Measurements from ENCODE around the gene TCHHL1. TPM values are rescaled to one million over a fixed set of nuclear protein-coding genes. Genes with fewer than 3 reads are reported as not detected.

TCHHL1 gene
- not detected in 2 replicates for total RNA-seq

DNA sequence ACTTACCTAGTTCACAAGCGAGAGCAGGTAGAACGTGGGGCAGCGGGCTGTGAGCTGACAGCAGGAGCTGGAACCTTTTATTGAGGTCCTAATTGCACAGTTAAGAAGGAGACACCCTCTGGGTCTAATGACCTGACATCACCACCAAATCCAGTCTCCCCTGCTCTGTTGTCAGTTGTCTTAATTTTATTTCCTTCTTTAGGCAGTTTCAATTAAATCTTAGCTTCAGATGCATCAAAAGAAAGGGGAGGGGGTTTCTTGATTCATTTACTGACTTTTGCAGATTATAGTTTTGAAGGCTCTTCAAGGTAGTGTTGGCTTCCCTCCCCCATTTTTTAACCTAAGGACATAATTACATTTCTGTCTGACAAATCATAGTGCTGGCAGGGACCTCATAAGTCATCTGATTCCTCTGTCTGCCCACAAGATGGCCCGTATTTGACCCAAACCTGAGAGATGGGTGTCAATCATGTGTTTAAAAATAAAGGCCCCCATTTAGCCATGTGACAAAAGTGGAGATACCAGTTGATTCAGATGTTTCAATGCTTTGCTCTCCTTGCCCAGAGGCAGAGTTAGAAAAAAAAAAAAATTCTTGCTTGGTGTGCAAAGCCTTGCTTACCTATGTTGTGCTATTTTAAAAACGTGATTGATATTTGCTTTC is at the start of gene TCHHL1:
TCHHL1 (minus strand) TSS at position 51 of the 661 bp plus-strand sequence. CDS start 921 bp downstream, outside the sequence.

DNA sequence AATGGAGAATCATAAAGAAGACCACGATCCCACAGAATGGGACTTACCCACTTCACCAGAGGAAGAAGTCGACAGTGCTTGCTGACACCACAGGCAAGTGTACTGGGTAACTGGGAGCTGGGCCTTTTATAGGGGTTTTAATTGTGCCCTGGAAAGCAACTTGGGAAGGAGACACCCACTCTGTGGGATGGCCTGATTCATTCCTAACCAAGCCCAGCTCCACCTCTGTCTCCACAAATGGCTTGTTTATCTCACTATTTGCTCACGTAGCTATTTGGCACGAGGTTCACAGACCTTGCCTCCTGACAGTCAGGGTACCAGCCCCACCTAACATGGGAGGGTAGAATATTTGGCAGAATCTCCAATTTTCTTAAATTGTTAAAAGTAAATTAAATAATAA is 26.5 kb upstream of the TCHHL1 start, which contains the start of gene TCHH:
TCHH (minus strand) TSS at position 101 of the 400 bp plus-strand sequence. CDS start 1,364 bp downstream, outside the sequence.

DNA sequence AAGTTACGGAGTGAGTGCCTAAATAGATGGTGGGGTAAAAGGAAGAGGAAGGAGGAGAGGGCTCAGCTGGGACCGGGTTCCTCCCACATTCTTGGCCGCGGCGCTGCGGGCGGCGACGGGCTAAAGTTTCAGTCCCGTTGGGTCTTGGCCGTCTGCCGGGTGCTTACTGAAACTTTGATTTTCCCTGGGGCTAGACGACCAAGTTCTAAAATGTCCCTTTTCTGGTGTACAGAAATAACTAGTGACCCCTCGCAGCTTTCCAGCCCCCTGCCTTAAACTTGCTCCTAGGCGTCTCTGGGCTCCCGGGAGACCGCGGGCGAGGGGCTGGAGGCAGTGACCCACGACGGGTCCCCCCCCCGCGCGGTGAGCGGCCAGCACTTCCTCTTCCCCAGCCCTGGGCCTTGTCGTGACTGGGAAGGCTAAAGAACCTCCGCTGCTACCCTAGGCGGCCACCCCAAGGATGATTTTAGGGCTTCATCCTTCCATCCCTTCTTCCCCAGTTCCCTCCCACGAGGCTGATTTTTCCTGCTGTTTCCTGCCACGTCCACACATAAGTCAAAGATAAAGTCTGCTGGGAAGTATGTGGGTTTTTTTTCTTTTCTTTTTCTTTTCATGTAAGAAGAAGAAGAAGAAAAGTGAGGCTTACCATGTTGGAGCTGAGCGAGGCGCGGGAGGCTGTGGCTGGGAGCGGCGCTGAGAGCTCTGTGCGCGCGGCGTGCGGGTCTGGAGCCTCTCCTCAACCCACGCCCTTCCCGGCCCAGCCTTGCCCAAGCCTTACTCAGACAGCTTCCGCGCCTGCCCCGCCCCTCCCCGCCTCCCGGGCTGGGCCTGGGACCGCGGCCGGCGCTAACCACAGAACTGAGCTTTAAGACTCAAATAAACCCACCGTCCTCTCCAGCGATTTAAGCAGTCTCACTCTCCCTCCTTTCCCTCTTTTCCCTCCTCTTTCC is 52.3 kb downstream of the TCHHL1 start, which contains the start of gene S100A11:
S100A11 (minus strand) TSS at position 738 of the 950 bp plus-strand sequence; CDS start at position 649, 89 bp downstream.

Small RNAs within 50 kb of the gene (small RNA-seq; reads per million reads assigned to genes)
- not detected for gene SPTLC1P4

Other genes starting within 250 kb of the TCHHL1 start
- under 0.01 and 0.33 TPM in 2 replicates for gene C2CD4D, start 249.2 kb downstream of the TCHHL1 start, total RNA-seq
- gene THEM5, start 235.4 kb downstream of the TCHHL1 start, total RNA-seq: not detected in 2 replicates
- gene THEM4, start 179.6 kb downstream of the TCHHL1 start, total RNA-seq: 8.9 and 13.3 TPM in 2 replicates
- 455 and 612 TPM in 2 replicates for gene S100A10, start 95.2 kb downstream of the TCHHL1 start, total RNA-seq
- 348 and 669 TPM in 2 replicates for gene S100A11, start 52.1 kb downstream of the TCHHL1 start, total RNA-seq
- 0.11 and 0.39 TPM in 2 replicates for gene TCHH, start 26.4 kb upstream of the TCHHL1 start, total RNA-seq
- not detected in 2 replicates for gene RPTN, start 70.2 kb upstream of the TCHHL1 start, total RNA-seq
- not detected in 2 replicates for gene HRNR, start 135.1 kb upstream of the TCHHL1 start, total RNA-seq
- under 0.01 TPM in 1 of 2 replicates, not detected in the other for gene FLG, start 236.2 kb upstream of the TCHHL1 start, total RNA-seq